ENCODE measurements around the gene KIFBP. TPM values are rescaled to one million over a fixed set of nuclear protein-coding genes. Genes with fewer than 3 reads are reported as not detected.

Gene KIFBP
- total RNA-seq, 3 donors from 2014 or later (not counting 1 experiment from before 2014, with no cell fraction given), result 3.5 to 4.4 (median 4.0) TPM

GRCh38 chr10:69065406-69066361, 77.1 kb downstream of the KIFBP start:
- Mint-ChIP-seq H3K27me3 (ENCODE audit: low read depth in 2 of 2) (no peaks in the 10 kb centered on the region), H3K36me3 (no peaks in the 10 kb centered on the region), H3K4me3 (no peak overlapping the region), H3K9me3 (no peaks in the 10 kb centered on the region), H3K4me1 (peaks cover 20 to 25% of the 10 kb centered on the region in 2 donors), H3K27ac (peak overlapping the region in 1 of 2 donors; percentile 67)
- TF ChIP-seq, protein P1, sequence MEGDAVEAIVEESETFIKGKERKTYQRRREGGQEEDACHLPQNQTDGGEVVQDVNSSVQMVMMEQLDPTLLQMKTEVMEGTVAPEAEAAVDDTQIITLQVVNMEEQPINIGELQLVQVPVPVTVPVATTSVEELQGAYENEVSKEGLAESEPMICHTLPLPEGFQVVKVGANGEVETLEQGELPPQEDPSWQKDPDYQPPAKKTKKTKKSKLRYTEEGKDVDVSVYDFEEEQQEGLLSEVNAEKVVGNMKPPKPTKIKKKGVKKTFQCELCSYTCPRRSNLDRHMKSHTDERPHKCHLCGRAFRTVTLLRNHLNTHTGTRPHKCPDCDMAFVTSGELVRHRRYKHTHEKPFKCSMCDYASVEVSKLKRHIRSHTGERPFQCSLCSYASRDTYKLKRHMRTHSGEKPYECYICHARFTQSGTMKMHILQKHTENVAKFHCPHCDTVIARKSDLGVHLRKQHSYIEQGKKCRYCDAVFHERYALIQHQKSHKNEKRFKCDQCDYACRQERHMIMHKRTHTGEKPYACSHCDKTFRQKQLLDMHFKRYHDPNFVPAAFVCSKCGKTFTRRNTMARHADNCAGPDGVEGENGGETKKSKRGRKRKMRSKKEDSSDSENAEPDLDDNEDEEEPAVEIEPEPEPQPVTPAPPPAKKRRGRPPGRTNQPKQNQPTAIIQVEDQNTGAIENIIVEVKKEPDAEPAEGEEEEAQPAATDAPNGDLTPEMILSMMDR (IDR thresholded peaks at IDR 0.05), result no peak
- Histone ChIP-seq H3K36me3 (ENCODE audit: control insufficient read depth, insufficient read depth, low read length) (no peaks in the 10 kb centered on the region), H3K27ac (ENCODE audit: low read length) (peak overlapping the region; percentile 20), H3K27me3 (ENCODE audit: control insufficient read depth, insufficient read depth, low read length) (no peaks in the 10 kb centered on the region), H3K4me3 (ENCODE audit: low read length) (no peak overlapping the region), H3K9me3 (ENCODE audit: control insufficient read depth, insufficient read depth, low read length) (no peaks in the 10 kb centered on the region), H3K4me1 (ENCODE audit: control insufficient read depth, insufficient read depth, low read length) (peaks cover 34% of the 10 kb centered on the region)
- ATAC-seq (peak; percentile 33 to 41 (median 38)), DNase-seq (peak in 1 of 2 donors; percentile 34)
- intact Hi-C loops (cut with micrococcal nuclease), result no loop called here
- WGBS (ENCODE audit: insufficient coverage), result 52% methylated on average over 3 of the region's 8 CpGs

Other genes with a start within 250 kb of the KIFBP start
- under 1 TPM in 1 of 3 donors, not detected in 2; 0.07 TPM for gene STOX1, start 161.3 kb upstream of the KIFBP start, total RNA-seq
- 10 to 100 TPM; 28.3 to 33.1 (median 31.9) TPM for gene DDX50, start 87.5 kb upstream of the KIFBP start, total RNA-seq
- 10 to 100 TPM; 59.0 to 62.1 (median 59.8) TPM for gene DDX21, start 32.6 kb upstream of the KIFBP start, total RNA-seq
- gene SRGN, start 99.3 kb downstream of the KIFBP start, total RNA-seq, result 100 to 1,000 TPM; 636 to 954 (median 778) TPM
- 10 to 100 TPM; 62.6 to 86.4 (median 86.2) TPM for gene VPS26A, start 135.4 kb downstream of the KIFBP start, total RNA-seq
- gene SUPV3L1, start 191.4 kb downstream of the KIFBP start, total RNA-seq, result 100 to 1,000 TPM in 1 of 3 donors, 10 to 100 TPM in 2; 56.6 to 104 (median 67.1) TPM
- gene HKDC1, start 231.5 kb downstream of the KIFBP start, total RNA-seq, result under 1 TPM in 2 of 3 donors, not detected in 1; 0.50 to 0.82 TPM